GM10847 (cell line): ENCODE results near the gene ABCD4.
A peak's percentile ranks its signal among the peaks of the same experiment; 100 is the strongest.

Source experiments
- POLR2A ChIP-seq: IDR thresholded peaks from 2 replicates; pipeline ENCODE4 v1.6.1; 2011; ENCODE audit not compliant: insufficient read length; ENCODE audit errors: extremely low read depth

The ABCD4 gene

DNA sequence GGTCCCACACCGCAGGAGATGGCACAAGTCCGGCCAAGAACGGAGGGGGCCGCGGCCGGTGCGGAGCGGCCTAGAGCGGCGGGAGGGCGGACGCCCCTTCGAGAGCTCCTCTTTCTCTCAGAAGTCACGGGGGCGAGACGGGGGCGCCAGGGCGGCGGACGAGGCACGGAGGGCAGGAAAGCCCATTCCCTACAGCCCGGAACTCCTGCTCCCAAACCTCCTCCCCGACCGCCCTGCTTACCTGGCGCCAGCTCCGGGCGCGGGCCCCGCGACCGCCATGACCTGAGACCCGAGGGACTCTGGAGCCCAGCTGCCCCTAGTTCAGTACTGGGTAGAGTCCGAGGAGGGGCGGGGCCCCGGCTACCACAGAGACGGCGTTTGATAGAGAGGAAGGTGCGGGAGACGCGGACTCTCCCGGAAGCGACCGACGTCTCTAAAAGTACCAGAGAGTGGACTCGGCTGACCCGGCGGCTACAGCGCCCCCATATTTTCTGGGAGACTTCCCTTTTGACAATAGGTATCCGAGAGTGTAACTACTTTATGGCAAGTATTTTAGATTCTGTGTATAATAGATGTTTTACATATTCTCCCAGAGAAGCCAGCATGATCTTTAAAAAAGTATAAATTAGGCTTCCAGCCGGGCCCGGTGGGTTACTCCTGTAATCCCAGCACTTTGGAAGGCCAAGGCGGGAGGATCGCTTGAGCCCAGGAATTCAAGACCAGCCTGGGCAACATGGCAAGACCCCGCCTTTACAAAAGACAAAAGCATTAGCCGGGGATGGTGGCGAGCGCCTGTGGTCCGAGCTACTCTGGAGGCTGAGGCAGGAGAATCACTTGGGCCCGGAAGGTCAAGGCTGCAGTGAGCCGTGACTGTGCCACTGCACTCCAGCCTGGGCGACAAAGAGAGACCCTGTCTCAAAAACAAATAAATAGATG lies at the start of gene ABCD4:
Gene ABCD4, minus strand, starts transcription at position 301 of the 936 bp plus-strand sequence. Its CDS starts 22 bp downstream, at position 279.
- TF ChIP-seq POLR2A: peak; percentile 92

DNA sequence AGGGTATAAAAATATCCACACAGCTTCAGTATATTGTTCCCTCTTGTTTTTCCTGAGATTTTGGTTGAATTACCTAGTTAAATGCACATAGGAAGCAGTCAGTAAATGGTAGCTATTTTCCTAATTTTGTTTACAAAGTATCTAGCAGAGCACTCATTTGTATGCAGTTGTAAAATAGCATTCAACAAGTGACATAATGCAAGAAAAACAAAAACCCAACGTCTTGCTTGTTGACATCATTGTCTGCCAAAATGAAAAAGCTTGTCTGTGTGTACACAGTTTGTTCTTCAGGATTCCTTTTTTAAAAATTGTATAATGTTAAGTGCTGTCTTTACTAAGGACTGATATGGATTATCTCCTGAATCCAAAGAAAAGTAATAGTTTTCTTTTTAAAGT lies 48.2 kb upstream of the ABCD4 start:
- no peak for TF ChIP-seq POLR2A

DNA sequence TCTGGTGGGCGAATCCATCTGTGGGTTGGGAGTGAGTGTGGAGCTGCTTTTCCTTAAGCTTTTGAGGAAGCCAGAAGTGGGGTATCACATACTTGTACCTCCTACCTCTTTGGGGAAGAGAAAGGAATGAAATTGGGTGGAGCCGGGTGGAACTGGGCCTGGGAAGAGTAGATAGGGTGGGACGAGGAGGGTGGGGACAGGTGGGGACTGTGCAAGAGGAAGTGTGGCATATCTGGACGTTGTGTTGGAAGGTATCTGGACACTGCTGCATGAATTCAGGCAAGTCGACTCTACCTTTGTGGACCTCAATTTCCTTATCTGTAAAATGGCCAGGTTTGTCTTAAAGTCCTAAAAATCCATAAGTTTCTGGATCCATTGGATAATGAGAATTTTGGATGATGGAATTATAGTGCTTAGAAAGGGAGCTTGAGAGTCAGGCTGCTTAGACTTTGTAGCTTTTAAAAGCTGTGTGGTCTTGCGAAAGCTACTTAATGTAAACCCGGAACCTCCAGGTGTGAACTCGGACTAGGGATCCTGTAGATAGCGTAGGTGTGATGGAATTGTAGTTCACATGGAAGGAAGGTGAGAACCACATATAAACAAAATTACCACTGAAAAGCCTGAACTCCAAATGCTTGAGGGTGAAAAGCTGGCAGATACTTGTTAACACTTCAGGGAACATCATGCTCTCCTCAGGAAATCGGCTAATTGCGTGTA lies 47.6 kb upstream of the ABCD4 start:
- no peak for TF ChIP-seq POLR2A

DNA sequence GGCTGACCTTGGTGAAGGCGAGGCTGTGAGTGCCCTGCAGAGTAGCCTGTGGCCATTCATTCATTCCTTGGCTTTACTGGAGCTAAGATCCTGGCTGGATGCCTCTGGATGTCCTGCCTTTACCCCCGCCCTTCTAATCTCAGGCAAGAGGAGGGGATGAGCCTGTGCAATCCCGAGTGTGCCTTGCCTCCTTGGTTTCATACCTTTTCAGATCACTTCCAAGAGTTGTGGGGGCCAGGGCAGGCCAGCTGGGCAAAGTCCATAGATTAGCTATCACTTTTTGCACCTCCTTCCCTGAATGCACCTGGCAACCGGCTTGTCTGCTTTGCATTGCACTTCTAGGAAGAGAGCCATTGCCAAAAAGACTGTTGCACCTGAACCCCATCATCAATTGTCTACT lies 47.0 kb upstream of the ABCD4 start:
- no peak for TF ChIP-seq POLR2A

DNA sequence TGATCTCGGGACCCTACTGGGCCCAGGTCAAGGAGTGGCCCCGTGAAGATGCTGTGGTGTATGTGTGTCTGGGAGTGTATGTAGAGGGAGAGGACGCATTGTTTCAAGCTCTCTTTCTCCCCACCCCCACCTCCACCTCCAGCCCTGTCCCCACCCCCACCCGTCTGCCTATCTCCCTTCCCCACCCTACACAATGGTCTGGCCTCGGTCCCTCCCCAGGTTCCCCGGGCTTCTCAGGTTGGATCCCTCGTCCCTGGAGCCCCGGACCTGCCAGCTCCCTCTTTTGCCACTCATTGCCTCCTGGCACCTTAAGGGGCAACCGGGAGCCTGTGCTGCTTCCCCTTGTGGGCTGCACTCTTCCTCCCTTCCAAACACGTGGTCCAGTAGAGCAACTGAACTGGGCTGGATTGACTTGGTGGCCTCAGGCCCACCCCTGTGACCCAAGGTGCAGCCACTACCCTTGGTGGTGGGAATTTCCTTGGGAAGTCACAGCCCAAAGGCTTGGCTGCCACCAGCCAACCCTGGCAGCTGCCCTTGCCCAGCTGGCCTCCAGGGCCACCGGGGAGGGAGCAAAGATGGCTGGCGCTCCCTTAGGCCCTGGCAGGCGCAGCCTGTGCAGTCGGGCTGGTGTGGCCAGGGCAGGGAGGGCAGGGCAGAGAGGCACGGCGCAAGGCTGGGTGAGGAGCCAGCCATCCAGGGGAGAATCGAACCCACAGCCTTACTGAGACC lies 46.2 kb upstream of the ABCD4 start:
- TF ChIP-seq POLR2A: no peak

DNA sequence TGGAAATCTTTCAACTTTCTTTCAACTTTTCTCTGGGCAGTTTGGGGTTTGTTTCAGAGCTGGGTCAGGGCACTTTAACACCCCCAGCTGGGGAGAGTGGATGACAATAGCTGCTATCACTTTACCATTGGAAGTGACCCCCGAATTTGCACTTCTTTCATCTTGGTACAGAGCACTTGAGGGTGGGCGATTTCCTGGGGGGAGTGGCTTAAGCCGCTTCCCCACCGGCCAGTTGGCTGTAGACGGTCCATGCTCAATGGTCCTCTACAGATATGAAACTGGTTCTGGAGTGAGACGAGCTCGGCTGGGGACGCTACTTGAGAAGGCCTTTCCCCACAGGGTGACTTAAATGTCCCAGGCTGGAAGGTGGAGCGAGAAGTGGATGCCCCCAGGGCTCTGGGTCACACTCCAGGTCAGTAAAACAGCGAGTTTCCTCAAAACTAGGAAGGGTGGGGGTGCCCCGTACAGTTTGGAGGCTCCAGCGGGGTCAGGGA lies 45.6 kb upstream of the ABCD4 start, which contains the start of gene VRTN:
Gene VRTN, plus strand, starts transcription at position 231 of the 494 bp plus-strand sequence. CDS start 8,313 bp downstream, outside the sequence.
- no peak for TF ChIP-seq POLR2A

DNA sequence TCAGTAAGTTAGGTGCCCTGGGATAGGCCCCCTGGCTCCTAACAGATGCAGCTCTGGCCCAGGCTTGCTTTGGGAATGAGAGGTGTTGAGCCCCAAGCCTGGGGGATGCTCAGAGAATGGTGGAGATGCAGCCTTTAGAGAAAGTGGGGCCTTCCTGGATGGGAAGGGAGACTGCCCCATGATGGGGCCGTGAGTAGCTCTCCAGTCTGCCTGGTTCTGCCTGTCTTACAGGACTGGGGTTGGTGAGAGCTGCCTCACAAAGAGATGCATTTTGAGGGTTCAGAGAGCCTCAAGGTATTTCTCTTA lies 45.0 kb upstream of the ABCD4 start:
- TF ChIP-seq POLR2A: no peak

DNA sequence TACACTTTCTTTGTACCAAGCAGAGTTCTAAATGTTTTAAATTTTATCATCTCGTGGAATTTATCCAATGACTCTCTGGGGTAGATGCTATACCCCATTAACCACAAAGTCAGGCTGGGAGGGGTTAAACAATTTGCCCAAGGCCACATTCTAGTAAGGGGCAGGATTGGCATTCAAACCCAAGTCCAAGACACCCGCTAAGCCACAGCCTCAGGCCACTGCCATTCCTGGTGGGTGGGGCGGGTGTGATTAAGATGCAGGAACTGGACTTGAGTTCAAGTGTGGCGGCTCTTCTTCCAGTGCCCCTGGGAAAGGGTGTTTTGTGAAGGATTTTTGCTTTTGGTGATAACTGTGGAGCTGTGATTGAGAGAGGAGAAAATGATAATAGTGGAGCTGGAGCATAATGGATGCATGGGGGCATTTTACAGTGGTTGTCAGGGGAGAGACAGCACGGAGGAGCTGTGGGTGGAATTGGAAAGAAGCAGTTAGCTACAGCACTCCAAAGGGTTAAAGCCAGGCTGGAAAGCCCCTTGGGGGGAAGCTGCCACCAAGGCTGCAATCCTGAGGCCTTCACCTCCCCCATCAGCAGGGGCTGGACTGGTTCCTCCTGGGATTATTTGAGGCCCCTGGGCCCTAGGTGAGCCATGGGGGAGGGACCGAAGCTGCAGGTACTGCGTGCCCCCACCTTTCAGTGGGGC lies 44.5 kb upstream of the ABCD4 start:
- no peak for TF ChIP-seq POLR2A

DNA sequence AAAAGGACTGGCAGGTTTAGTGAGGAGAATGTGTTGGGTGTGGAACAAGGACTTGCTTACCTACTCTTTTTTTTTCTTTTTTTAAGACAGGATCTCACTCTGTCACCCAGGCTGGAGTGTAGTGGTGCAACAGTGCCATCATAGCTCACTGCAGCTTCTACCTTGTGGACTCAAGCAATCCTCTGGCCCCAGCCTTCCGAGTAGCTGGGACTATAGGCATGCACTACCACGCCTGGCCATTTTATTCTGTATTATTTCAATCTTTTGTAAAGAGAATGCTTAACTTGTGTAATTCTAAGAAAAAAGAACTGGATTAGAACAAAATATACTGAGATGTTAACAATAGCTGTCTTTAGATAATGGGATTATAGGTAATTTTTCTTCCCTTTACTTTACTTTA lies 43.6 kb upstream of the ABCD4 start:
- no peak for TF ChIP-seq POLR2A

DNA sequence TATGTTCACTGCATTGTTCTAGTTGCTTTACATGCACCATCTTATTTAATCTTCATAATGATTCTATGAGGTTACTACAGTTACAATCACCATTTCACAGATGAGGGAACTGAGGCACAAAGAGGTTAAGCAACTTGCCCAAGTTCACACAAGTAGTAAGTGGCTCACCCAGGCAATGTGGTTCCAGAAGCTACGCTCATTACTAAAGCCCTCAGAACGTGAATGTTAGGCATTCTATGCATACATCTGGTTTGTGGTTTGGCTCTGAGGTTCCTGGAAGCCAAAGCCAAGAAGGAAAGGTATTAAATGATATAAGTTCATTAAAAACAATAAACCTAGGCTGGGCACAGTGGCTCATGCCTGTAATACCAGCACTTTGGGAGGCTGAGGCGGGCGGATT lies 31.2 kb upstream of the ABCD4 start:
- TF ChIP-seq POLR2A: no peak

DNA sequence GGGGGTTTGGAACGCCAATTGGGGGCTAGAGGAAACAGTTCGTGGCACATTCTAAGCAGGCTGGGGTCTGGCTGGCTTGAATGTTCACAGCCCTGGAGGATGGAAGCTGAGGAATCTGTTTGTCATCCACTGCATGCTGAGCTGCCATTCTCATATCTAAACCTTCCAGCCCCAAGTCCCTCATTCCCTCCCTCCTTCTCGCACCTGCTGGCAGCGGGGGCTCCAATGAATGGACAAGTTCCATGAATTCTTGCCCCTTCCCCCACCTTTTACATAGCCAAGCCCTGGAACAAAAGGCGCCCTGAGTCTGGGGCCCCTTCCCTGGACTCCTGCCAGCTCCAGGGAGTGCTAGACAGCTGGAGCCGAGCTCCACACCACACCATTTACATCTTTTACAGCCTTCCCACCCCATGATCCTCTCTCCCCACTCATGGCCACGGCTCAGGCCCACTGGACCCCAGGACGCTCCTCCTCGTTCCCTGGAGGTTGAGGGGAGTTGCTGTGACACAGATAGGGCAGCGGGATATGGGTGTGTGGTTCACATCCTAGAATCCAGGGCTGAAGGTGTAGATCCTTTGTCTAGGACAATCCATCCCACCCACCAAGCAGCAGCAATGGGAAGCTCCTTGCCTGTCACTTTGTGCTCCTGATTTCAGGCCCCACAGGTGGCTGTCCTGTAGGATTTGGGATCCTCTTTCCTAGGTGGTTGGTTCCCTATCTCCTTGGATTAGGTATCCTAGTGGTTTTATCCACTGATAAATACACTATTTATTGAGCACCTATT lies 23.8 kb upstream of the ABCD4 start:
- no peak for TF ChIP-seq POLR2A

DNA sequence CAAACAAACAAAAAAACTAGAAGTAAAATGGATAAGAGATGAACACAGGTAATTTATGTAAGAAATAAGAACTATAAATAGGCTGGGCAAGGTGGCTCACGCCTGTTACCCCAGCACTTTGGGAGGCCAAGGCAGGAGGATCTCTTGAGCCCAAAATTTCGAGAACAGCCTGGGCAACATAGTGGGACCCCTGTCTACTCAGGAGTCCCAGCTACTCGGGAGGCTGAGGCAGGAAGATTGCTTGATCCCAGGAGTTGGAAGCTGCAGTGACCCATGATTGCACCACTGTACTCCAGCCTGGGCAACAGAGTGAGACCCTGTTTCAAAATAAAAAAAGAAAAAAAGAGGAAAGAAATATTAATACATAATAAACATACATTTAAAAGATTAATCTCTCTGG lies 22.7 kb upstream of the ABCD4 start:
- TF ChIP-seq POLR2A: no peak

DNA sequence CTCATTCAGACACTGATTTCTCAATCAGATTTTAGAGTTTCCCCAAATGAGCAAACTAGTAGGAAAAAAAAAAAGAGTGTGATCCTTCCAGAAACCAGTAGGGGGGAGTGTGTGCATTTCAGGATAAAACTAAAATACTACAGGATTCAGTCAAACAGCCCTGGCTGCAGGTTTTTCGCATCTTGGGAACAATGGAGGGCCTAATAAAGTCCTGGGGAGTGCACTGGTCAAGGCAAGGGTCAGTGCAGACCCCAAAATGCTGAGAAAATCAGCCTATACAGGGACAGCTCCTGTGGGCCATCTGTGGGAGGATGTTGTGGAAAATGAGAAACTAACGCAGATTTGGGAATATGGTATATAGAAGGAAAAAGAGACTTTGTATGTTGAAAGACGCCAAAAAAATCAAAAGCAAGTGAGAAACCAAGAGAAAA lies 22.2 kb upstream of the ABCD4 start:
- TF ChIP-seq POLR2A: no peak

DNA sequence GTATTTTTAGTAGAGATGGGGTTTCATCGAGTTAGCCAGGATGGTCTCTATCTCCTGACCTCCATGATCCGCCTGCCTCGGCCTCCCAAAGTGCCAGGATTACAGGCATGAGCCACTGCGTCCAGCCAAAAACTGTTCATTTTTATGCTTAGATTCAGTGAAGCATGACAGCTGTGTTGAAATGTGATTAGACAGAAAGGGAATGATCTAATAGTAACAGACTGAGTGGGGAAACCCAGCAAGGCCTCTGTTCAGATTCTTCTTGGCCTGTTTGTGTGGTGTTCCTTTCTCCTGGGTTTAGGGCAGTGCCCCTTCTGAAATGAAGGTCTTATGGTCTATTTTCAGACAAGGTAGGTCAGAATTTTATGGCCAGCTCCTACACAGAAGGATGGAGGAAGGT lies 11.8 kb upstream of the ABCD4 start:
- no peak for TF ChIP-seq POLR2A

DNA sequence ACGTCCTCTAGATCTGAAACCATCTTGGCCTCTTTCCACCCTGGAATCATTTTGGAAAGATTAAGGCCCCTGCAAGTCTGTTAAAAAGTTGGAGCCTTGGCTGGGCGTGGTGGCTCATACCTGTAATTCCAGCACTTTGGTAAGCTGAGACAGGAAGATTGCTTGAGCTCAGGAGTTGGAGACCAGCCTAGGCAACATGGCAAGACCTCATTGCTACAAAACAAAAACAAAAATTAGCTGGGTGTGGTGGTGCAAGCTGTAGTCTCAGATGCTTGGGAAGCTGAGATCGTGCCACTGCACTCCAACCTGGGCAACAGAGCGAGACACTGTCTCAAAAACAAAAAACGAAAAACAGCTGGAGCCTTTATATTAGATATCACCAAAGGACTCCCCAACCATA lies 10.9 kb upstream of the ABCD4 start:
- no peak for TF ChIP-seq POLR2A

DNA sequence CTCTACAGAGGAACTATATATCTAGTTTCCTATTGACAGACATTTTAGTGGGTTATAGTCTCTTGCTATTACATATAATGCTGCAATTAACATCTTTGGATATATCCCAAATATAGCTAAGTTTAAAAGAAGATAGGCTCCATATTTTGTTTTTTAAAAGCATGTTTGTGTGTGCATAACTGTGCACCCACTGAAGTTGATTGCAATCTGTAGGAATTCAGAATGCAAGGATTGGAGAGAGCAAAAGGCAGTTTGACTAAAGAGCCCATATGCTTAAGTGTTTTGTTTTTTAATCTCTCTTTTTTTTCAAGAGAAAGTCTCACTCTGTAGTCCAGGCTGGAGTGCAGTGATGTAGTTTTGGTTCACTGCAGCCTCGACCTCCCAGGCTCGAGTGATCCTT lies 9.4 kb upstream of the ABCD4 start:
- no peak for TF ChIP-seq POLR2A
